WTC11 (cell line): ENCODE data around the gene FAM135A. TPM values are rescaled to one million over a fixed set of nuclear protein-coding genes. Genes with fewer than 3 reads are reported as not detected.

Source experiments
- ATAC-seq: fragments of 200-7000 bp; cut with Tn5 transposase; 2 replicates; pipeline ENCODE4 v1.10.0; 2021; ENCODE audit warnings: mild to moderate bottlenecking, moderate library complexity
- CTCF ChIA-PET: fragments of 300-600 bp; sonication (Branson Sonifier 250); formaldehyde crosslinking; loops from one replicate; lab custom pipeline; 2021; ENCODE audit warnings: antibody characterized with exemption; lab: Charles Lee
- POLR2A ChIA-PET: fragments of 350-600 bp; sonication (Branson Sonifier 250); formaldehyde crosslinking; loops from one replicate; lab custom pipeline; 2021; ENCODE audit warnings: antibody characterized with exemption; lab: Charles Lee
- DNase-seq: peaks from one replicate; pipeline ENCODE4 v3.0.0; 2021; ENCODE audit warnings: low spot score
- H3K27ac Mint-ChIP-seq: 2 replicates; pipeline ENCODE4 v1.8.0; 2021; ENCODE audit warnings: mixed read lengths
- H3K27me3 Mint-ChIP-seq: 2 replicates; pipeline ENCODE4 v1.8.0; 2021; ENCODE audit warnings: low read depth, mild to moderate bottlenecking, moderate library complexity, mixed read lengths
- H3K36me3 Mint-ChIP-seq: 2 replicates; pipeline ENCODE4 v1.8.0; 2021; ENCODE audit warnings: mixed read lengths
- H3K4me1 Mint-ChIP-seq: 2 replicates; pipeline ENCODE4 v1.8.0; 2022; ENCODE audit warnings: mixed read lengths
- H3K4me3 Mint-ChIP-seq: 2 replicates; pipeline ENCODE4 v1.8.0; 2021; ENCODE audit warnings: mild to moderate bottlenecking, moderate library complexity, mixed read lengths
- H3K9me3 Mint-ChIP-seq: 2 replicates; pipeline ENCODE4 v1.8.0; 2021; ENCODE audit warnings: mixed read lengths
- JAZF1 ChIP-seq: fragments of 250-450 bp; sonication (Bioruptor Pico); IDR thresholded peaks from 2 replicates; pipeline ENCODE4 v1.9.0; 2021; ENCODE audit warnings: moderate library complexity, mild to moderate bottlenecking, inconsistent platforms
- SOX15 ChIP-seq: fragments of 250-450 bp; sonication (Bioruptor Pico); IDR thresholded peaks from 2 replicates; pipeline ENCODE4 v1.9.0; 2021; ENCODE audit warnings: mild to moderate bottlenecking
- TP53 ChIP-seq: sonication (generic); formaldehyde crosslinking; IDR thresholded peaks from 2 replicates; pipeline ENCODE4 v1.8.1; 2023; ENCODE audit warnings: mild to moderate bottlenecking, missing genetic modification reagents
- ZNF121 ChIP-seq: sonication (generic); formaldehyde crosslinking; IDR thresholded peaks from 2 replicates; pipeline ENCODE4 v1.8.0; 2023; ENCODE audit warnings: missing genetic modification reagents
- ZNF232 ChIP-seq: sonication (generic); formaldehyde crosslinking; IDR thresholded peaks from 2 replicates; pipeline ENCODE4 v1.8.0; 2022; ENCODE audit warnings: mild to moderate bottlenecking, missing genetic modification reagents
- ZNF423 ChIP-seq: fragments of 250-450 bp; sonication (Bioruptor Pico); IDR thresholded peaks from 2 replicates; pipeline ENCODE4 v2.1.2; 2022; ENCODE audit warnings: mild to moderate bottlenecking, moderate library complexity
- total RNA-seq: library from RNA; stranded (reverse); gene quantifications from 3 replicates; pipeline ENCODE4 v1.2.3, GENCODE V29; 2021
- TF ChIP-seq, protein P1 (sequence below): sonication (generic); formaldehyde crosslinking; IDR thresholded peaks from 2 replicates; pipeline ENCODE4 v1.8.1; 2022; ENCODE audit warnings: missing genetic modification reagents, borderline replicate concordance
- TF ChIP-seq, protein P2 (sequence below): sonication (generic); formaldehyde crosslinking; IDR thresholded peaks from 2 replicates; pipeline ENCODE4 v1.8.1; 2023; ENCODE audit warnings: mild to moderate bottlenecking, missing genetic modification reagents
- TF ChIP-seq, protein P3 (sequence below): sonication (generic); formaldehyde crosslinking; IDR thresholded peaks from 2 replicates; pipeline ENCODE4 v1.8.0; 2022; ENCODE audit warnings: missing genetic modification reagents
- TF ChIP-seq, protein P4 (sequence below): fragments of 250-450 bp; sonication (Bioruptor Pico); IDR thresholded peaks from 2 replicates; pipeline ENCODE4 v2.1.2; 2022; ENCODE audit warnings: mild to moderate bottlenecking, moderate library complexity
- TF ChIP-seq, protein P5 (sequence below): fragments of 250-450 bp; sonication (Bioruptor Pico); IDR thresholded peaks from 2 replicates; pipeline ENCODE4 v1.8.0; 2021; ENCODE audit warnings: mild to moderate bottlenecking
- TF ChIP-seq, protein P6 (sequence below): sonication (generic); formaldehyde crosslinking; conservative IDR thresholded peaks from 2 replicates; pipeline ENCODE4 v1.8.1; 2023; ENCODE audit warnings: mild to moderate bottlenecking, low read depth, missing genetic modification reagents, moderate library complexity
- TF ChIP-seq, protein P7 (sequence below): sonication (generic); formaldehyde crosslinking; IDR thresholded peaks from 2 replicates; pipeline ENCODE4 v1.8.1; 2023; ENCODE audit warnings: mild to moderate bottlenecking, moderate library complexity, missing genetic modification reagents

The FAM135A gene
- total RNA-seq, 1 experiment from 2014 or later, result 32.9 TPM

DNA sequence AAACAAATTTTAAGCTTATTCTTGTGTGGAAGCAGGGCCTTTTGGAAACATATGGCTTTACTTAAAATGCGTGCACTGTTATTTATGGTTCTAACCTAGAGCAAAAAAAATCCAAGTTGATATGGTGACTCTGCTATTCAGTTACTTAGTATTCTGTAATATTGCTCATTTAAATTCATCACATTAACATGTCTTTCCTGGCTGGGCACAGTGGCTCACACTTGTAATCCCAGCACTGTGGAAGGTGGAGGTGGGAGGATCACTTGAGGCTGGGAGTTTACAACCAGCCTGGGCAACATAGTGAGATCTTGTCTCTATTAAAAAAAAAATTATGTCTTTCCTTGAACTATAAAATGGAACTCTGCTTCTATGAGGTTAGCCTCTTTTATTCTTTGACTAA lies 95.6 kb downstream of the FAM135A start (continued):
- TF ChIP-seq ZNF232, result no peak
- TF ChIP-seq SOX15 (CRISPR knock-in tag), result no peak
- TF ChIP-seq, protein P1, sequence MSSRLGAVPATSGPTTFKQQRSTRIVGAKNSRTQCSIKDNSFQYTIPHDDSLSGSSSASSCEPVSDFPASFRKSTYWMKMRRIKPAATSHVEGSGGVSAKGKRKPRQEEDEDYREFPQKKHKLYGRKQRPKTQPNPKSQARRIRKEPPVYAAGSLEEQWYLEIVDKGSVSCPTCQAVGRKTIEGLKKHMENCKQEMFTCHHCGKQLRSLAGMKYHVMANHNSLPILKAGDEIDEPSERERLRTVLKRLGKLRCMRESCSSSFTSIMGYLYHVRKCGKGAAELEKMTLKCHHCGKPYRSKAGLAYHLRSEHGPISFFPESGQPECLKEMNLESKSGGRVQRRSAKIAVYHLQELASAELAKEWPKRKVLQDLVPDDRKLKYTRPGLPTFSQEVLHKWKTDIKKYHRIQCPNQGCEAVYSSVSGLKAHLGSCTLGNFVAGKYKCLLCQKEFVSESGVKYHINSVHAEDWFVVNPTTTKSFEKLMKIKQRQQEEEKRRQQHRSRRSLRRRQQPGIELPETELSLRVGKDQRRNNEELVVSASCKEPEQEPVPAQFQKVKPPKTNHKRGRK (CRISPR knock-in tag), result no peak
- TF ChIP-seq, protein P2, sequence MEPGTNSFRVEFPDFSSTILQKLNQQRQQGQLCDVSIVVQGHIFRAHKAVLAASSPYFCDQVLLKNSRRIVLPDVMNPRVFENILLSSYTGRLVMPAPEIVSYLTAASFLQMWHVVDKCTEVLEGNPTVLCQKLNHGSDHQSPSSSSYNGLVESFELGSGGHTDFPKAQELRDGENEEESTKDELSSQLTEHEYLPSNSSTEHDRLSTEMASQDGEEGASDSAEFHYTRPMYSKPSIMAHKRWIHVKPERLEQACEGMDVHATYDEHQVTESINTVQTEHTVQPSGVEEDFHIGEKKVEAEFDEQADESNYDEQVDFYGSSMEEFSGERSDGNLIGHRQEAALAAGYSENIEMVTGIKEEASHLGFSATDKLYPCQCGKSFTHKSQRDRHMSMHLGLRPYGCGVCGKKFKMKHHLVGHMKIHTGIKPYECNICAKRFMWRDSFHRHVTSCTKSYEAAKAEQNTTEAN (CRISPR knock-in tag), result no peak
- TF ChIP-seq TP53 (CRISPR knock-in tag), result no peak
- TF ChIP-seq, protein P3, sequence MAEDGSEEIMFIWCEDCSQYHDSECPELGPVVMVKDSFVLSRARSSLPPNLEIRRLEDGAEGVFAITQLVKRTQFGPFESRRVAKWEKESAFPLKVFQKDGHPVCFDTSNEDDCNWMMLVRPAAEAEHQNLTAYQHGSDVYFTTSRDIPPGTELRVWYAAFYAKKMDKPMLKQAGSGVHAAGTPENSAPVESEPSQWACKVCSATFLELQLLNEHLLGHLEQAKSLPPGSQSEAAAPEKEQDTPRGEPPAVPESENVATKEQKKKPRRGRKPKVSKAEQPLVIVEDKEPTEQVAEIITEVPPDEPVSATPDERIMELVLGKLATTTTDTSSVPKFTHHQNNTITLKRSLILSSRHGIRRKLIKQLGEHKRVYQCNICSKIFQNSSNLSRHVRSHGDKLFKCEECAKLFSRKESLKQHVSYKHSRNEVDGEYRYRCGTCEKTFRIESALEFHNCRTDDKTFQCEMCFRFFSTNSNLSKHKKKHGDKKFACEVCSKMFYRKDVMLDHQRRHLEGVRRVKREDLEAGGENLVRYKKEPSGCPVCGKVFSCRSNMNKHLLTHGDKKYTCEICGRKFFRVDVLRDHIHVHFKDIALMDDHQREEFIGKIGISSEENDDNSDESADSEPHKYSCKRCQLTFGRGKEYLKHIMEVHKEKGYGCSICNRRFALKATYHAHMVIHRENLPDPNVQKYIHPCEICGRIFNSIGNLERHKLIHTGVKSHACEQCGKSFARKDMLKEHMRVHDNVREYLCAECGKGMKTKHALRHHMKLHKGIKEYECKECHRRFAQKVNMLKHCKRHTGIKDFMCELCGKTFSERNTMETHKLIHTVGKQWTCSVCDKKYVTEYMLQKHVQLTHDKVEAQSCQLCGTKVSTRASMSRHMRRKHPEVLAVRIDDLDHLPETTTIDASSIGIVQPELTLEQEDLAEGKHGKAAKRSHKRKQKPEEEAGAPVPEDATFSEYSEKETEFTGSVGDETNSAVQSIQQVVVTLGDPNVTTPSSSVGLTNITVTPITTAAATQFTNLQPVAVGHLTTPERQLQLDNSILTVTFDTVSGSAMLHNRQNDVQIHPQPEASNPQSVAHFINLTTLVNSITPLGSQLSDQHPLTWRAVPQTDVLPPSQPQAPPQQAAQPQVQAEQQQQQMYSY, result no peak
- TF ChIP-seq, protein P4, sequence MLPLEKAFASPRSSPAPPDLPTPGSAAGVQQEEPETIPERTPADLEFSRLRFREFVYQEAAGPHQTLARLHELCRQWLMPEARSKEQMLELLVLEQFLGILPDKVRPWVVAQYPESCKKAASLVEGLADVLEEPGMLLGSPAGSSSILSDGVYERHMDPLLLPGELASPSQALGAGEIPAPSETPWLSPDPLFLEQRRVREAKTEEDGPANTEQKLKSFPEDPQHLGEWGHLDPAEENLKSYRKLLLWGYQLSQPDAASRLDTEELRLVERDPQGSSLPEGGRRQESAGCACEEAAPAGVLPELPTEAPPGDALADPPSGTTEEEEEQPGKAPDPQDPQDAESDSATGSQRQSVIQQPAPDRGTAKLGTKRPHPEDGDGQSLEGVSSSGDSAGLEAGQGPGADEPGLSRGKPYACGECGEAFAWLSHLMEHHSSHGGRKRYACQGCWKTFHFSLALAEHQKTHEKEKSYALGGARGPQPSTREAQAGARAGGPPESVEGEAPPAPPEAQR (CRISPR knock-in tag), result no peak

DNA sequence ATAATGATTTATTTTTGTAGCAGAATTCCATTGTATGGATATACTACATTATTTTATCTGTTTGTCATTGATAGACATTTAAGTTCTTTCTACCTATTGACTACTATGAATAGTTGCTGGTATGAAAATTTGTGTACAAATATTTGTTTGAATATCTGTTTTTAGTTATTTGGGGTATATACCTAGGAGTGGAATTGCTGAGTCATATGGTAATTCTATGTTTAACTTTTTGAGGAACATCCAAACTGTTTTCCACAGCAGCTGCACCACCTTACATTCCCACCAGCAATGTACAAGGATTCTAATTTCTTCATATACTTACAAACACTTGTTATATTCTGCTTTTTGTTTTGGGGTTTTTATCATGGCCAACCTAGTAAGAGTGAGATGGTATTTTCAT lies 97.3 kb downstream of the FAM135A start:
- no peak for ATAC-seq
- Mint-ChIP-seq H3K36me3 (peaks cover 7% of the 10 kb centered on the region), H3K9me3 (no peaks in the 10 kb centered on the region), H3K27me3 (no peaks in the 10 kb centered on the region), H3K27ac (no peak overlapping the region), H3K4me3 (no peak overlapping the region), H3K4me1 (peaks cover 8% of the 10 kb centered on the region)
- CTCF ChIA-PET, result no interaction called here
- POLR2A ChIA-PET, result no interaction called here
- TF ChIP-seq, protein P5, sequence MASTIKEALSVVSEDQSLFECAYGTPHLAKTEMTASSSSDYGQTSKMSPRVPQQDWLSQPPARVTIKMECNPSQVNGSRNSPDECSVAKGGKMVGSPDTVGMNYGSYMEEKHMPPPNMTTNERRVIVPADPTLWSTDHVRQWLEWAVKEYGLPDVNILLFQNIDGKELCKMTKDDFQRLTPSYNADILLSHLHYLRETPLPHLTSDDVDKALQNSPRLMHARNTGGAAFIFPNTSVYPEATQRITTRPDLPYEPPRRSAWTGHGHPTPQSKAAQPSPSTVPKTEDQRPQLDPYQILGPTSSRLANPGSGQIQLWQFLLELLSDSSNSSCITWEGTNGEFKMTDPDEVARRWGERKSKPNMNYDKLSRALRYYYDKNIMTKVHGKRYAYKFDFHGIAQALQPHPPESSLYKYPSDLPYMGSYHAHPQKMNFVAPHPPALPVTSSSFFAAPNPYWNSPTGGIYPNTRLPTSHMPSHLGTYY (CRISPR knock-in tag), result no peak
- no peak for TF ChIP-seq ZNF121 (CRISPR knock-in tag)
- TF ChIP-seq, protein P6, sequence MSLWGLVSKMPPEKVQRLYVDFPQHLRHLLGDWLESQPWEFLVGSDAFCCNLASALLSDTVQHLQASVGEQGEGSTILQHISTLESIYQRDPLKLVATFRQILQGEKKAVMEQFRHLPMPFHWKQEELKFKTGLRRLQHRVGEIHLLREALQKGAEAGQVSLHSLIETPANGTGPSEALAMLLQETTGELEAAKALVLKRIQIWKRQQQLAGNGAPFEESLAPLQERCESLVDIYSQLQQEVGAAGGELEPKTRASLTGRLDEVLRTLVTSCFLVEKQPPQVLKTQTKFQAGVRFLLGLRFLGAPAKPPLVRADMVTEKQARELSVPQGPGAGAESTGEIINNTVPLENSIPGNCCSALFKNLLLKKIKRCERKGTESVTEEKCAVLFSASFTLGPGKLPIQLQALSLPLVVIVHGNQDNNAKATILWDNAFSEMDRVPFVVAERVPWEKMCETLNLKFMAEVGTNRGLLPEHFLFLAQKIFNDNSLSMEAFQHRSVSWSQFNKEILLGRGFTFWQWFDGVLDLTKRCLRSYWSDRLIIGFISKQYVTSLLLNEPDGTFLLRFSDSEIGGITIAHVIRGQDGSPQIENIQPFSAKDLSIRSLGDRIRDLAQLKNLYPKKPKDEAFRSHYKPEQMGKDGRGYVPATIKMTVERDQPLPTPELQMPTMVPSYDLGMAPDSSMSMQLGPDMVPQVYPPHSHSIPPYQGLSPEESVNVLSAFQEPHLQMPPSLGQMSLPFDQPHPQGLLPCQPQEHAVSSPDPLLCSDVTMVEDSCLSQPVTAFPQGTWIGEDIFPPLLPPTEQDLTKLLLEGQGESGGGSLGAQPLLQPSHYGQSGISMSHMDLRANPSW (CRISPR knock-in tag), result no peak
- TF ChIP-seq, protein P1 (CRISPR knock-in tag), result no peak
- no peak for TF ChIP-seq JAZF1 (CRISPR knock-in tag)
- TF ChIP-seq, protein P7, sequence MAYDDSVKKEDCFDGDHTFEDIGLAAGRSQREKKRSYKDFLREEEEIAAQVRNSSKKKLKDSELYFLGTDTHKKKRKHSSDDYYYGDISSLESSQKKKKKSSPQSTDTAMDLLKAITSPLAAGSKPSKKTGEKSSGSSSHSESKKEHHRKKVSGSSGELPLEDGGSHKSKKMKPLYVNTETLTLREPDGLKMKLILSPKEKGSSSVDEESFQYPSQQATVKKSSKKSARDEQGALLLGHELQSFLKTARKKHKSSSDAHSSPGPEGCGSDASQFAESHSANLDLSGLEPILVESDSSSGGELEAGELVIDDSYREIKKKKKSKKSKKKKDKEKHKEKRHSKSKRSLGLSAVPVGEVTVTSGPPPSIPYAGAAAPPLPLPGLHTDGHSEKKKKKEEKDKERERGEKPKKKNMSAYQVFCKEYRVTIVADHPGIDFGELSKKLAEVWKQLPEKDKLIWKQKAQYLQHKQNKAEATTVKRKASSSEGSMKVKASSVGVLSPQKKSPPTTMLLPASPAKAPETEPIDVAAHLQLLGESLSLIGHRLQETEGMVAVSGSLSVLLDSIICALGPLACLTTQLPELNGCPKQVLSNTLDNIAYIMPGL (CRISPR knock-in tag), result no peak
- no peak for TF ChIP-seq ZNF423 (CRISPR knock-in tag)
- no peak for DNase-seq
